ENCODE measurements around the gene MYO19.
A peak's percentile ranks its signal among the peaks of the same experiment; 100 is the strongest.

Gene MYO19, protein sequence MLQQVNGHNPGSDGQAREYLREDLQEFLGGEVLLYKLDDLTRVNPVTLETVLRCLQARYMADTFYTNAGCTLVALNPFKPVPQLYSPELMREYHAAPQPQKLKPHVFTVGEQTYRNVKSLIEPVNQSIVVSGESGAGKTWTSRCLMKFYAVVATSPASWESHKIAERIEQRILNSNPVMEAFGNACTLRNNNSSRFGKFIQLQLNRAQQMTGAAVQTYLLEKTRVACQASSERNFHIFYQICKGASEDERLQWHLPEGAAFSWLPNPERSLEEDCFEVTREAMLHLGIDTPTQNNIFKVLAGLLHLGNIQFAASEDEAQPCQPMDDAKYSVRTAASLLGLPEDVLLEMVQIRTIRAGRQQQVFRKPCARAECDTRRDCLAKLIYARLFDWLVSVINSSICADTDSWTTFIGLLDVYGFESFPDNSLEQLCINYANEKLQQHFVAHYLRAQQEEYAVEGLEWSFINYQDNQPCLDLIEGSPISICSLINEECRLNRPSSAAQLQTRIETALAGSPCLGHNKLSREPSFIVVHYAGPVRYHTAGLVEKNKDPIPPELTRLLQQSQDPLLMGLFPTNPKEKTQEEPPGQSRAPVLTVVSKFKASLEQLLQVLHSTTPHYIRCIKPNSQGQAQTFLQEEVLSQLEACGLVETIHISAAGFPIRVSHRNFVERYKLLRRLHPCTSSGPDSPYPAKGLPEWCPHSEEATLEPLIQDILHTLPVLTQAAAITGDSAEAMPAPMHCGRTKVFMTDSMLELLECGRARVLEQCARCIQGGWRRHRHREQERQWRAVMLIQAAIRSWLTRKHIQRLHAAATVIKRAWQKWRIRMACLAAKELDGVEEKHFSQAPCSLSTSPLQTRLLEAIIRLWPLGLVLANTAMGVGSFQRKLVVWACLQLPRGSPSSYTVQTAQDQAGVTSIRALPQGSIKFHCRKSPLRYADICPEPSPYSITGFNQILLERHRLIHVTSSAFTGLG

DNA sequence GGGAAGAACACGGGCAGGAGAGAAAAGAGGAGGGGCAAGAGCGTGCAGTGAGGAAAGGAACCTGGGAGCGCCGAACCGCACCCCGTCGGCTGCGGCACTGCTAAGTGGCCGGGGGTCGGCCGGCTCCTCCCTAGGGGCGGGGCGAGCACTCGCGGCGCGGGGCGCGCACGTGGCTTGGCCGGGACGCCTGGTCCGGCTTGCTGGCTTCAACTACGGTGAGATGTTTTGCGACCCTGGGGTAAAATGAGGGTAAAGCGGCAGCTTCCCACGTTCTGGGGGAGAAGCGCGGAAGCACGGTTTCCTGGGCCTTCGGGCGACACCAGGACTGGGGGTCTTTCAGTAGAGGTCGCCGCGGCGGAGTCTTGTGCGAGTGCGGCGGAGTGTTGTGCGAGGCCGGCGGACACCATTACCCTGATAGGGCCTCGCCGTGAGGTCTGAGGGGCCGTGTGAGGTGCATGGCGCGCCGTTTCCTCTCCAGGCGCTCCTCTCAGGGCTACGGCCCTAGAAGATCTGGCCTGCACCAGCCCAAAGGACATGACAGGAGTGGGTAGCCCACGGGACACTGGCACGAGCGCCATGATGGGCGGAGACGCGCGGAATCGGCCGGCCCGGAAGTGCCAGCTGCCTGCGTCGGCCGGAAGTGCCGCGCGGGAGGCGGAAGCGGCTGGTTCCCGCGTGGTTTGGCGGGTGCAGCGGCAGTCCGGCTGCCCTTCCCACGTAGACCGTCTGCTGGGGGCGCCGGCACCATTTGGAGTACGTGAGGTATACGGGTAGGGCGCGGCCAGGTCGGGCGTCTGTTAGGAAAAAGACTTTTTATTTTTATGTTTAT, at the start of gene MYO19, which contains the start of gene PIGW:
TSS of gene MYO19 (minus strand) at position 29 of the 829 bp plus-strand sequence. CDS start 2,330 bp downstream, outside the sequence.
TSS of gene PIGW (plus strand) at position 148 of the 829 bp plus-strand sequence. CDS start 2,115 bp downstream, outside the sequence.
- DNase-seq (ENCODE audit: low spot score): peak; percentile 83

DNA sequence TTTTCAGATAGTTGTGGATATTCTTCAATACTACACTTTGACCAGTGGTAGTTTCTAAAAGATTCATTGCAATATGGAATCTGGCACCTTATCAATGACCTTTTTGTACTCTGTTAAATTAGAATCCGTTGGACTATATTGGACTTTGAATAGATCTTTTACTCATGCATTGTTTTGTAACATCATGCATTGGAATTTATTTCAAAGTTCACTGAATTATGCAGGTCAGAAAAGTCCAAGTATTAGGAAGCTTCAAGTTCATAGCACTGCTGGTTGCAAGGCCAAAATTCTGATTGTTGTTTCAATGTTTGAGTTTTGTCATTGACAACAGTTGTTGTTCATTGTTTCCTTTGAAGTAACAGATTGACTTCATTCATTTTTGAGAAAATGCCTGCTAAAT, 49.1 kb upstream of the MYO19 start:
- DNase-seq (ENCODE audit: low spot score): no peak

DNA sequence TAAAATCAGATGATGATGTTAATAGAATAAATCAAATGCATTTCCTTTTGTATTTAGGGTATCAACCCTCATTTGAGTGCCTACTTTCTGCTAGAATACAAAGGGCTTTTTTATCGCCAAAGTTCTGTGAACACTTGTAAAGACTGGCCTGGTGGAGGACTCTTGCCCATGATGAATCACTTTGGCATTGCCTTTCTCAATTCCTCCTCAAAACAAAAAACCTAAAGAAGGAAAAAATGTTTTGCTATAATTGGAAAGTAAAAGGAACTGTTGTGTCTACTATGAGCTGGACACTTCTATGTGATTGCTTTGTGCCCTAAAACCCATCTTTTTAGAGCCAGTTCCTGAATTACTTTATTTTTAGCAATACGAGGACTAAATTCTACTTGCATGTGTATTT, 44.0 kb upstream of the MYO19 start:
- no peak for DNase-seq (ENCODE audit: low spot score)

DNA sequence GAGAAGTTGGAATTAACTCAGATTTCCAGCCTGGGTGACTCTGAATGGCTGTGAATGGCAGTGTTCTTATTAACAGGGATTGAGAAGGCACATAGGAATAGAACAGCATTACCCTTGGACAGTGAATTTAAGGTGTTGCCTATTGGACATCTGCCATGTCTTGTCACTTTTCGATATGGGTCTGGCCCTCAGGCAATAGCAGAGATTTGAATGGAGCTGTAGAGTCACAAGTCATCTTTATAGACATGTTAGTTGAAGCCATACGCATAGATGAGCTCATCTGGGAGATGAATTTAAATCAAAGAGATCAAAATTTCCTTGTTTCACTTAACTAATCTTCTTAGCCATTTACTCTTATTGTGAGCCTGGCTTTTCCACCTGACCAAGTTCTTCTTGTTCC, 42.1 kb upstream of the MYO19 start:
- no peak for DNase-seq (ENCODE audit: low spot score)

DNA sequence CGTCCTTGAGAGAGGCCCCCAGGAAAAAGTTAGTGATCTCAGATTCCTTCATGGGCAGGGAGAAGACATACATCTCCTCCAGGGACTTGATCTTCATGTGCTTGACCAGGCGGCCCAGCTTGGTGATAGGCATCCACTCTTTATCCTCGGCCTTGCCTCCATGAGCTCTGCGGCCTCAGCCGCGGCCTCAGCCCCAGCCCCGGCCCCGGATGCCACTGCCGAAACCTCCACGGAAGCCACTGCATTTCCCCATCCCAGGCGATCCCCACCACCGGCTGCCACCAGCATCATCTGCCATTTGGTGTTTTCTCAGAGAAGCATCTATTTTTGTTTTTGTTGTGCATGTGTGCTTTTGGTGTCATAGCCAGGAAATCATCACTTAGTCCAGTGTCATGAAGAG, 40.4 kb upstream of the MYO19 start:
- no peak for DNase-seq (ENCODE audit: low spot score)

DNA sequence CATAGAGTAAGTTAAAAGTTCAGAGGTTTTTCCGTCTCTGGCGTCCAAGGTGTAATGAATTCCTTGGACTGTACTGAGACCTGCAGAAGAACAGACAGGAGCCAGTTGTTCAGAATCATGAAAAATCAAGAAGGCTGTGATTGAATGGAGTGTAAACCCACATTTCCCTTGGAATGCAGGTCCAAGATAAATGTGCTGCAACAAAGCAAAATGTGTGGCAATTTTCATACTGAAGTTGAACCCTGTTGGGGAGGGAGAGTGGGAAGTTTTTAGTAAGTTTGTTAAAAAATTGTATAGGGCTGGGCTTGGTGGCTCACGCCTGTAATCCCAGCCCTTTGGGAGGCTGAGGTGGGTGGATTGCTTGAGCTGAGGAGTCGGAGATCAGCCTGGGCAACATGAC, 31.4 kb upstream of the MYO19 start:
- no peak for DNase-seq (ENCODE audit: low spot score)

DNA sequence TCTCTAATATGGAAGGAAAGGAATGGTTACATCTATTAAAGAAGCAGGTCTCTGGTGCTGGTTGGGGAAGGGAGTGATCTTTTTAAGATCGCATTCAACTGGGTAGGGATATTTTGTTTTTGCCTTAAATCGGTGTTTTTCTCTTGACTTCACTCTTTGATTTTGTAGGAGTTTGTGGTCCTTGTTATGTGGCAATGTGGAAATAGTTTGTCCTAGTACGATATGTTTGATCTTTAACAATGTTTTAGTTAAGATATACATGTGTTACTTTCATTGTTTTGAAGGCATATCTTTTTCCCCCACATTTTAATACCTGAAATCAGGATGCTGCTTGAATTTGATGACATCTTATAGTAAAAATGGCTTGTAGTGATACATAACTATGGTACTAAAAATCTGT, 18.8 kb upstream of the MYO19 start:
- DNase-seq (ENCODE audit: low spot score): no peak

DNA sequence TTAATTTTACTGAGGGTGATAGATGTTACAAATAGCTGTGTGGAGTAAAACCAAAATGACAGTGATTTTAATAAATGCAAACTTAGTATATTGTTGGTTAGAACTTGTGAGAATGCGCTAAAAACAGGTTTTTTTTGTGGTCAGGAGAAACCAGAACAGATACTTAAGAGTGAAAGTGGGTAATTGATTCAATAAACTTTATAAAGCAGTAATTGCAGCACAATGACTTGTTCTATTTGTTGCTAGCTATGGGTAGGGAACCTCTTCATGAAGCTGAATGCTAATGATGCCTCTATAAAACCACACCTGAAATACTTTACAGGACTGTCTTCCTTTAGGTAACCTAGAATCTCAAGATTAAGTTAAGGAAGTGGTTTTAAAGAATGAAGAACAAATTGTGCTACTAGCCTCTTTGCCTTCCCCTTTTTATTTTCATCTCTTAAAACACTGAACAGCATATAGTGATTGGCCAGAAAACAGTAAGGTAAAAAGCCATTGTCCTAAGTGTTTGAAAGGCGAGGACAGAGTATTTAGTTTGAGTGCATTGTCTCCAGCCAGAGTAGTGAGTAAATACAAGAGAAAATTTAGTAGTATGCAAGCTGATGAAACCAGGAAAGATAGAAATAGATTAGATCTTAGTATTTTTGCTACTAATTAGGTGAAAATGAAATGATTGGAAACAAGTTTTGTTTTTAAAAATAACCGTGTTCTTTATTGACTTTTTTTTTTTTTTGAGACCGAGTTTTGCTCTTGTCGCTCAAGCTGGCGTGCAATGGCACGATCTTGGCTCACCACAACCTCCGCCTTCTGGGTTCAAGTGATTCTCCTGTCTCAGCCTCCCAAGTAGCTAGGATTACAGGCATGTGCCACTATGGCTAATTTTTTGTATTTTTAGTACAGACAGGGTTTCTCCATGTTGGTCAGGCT, 16.1 kb upstream of the MYO19 start:
- DNase-seq (ENCODE audit: low spot score): no peak

DNA sequence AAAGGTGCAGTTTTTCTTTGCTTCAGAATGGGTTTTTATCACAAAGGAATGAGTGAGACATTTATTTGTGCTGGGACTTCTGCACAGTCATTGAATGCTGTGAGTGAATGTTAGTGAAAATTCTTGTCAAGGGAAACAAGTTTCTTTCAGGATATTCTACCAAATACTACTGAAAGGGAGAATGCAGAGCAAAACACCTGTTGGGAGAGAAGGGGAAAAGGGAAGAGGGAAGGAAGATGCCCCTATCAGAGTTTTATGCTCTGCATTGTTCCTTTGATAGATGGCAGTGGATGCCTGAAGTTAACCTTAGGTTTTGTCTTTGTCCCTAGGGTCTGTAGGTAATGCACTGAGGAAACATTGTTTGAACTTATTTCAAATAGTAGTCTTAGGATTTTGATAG, 13.1 kb upstream of the MYO19 start:
- no peak for DNase-seq (ENCODE audit: low spot score)

DNA sequence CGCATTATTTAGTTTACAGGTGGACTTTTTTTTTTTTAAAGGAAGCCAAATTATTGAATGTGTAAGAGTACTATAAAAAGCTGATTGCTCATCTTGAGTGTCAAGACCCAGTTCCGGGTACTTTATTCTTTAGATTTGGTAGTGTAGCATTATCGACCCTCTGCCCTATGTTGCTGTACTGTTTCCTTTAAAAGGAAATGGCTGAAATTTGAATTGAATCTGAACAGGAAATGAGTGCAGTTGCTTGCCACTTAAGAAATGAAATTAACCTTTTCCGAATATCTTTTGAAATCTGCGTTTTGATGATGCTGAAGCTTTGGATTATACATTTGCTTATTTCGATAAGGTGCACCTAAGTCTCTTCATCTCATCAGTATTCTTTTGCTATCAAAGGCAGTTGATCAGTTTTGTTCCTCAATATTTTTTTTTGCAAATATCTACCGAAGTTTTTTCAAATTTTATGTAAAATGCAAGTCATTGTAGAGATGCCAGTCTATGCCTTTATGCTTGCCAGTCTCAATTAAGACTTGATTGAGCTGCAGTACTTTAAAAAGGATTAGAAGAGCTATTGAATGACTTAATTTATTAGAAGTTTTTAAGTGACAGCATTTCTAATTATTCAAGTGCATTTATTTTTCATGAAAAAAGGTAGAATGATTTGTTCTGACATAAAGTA, 11.9 kb upstream of the MYO19 start:
- DNase-seq (ENCODE audit: low spot score): peak; percentile 58

DNA sequence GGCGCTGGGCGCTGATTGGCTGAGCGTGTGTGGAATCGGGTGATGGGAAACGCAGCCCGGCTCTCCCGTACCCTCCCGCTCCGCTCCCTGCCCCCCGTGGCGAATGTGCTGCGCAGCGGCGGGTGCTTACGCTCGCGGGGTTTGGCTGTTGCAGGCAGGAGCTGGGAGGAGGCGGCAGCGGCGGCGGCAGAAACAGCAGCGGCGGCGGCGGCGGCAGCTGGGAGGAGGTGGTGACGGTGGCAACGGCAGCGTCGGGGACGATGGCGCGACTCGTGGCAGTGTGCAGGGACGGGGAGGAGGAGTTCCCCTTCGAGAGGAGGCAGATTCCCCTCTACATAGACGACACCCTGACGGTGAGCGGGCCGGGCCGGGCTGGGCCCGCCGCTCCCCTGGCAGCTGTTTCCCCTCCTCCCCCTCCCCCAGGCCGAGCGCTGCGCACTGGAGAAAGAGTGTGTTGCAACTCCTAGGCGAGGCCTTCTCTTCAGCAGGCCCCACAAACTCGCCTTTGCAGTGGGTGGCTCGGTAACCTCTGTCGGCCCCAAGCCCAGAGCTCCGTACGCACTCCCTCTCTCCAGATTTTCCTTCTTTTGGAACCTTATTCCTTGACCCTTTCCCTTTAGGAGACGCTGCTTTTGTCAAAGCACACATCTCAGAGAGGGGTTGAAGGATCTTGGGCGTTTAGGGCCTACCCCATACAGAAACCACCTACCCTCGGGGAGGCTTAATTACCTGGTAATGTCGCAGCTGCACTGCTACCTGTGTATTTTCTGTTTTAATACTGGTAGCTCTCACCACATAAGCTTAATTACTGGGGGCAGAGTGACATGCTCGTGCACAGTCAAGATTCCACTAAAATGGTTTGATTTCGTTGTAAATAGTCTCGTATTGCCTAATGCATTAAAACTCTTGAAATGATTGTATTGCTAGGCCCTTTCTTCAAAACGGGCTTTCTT, 11.1 kb upstream of the MYO19 start:
- DNase-seq (ENCODE audit: low spot score): peak; percentile 91

DNA sequence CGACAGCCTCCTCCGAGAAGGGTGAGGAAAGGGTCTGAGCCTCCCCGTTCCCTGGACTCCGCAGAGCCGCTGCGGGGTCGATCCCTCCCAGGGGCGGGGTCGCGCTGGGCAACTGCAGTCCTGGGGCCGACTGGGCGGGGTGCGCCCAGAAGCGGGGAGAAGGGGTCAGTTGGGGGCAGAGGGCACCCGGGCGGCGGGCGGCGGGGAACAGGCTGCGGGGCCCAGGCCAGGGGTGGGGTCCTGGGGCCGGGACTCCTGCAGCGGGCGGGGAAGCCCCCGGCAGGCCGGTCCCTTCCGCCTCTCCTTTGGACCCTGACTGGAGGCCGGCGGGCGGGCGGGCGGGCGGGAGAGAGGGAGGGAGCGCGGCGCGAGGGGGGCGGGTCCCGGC, 10.4 kb upstream of the MYO19 start:
- no peak for DNase-seq (ENCODE audit: low spot score)

DNA sequence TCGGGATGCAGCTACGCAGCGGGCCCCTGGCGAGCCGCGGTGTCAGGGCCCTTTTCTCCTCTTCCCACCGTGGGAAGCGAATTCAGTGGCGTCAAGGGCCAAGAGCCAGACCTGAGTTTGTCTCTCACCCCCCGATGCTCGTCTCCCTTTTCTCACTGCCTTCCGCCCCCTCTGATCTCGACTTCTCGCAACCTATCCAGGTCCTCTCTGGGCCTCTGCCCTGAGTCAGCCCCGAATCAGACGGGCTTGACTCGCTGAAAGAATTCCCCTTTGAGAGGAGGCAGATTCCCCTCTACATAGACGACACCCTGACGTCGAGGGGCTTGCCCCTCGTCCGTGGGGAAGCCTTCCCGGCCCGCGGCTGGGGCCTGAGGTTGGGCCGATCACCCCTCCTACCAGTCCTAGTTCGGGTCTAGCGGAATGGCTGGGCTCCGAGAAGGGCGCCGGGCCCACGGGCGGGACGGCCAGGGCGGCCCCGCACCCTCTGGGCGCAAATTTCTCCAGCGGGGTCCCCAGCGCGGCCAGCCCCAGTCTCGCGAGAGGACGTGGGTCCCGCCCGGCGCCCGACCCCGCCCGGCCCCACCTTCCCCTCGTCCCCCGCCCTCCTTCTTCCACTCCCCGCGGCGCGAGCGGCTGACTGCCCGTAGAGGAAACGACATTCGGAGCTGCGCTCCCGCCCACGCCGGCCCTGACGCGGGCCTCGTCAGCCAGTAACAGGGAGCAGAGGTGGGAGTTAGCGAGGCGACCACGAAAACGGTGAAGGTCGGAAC, 9.8 kb upstream of the MYO19 start, which contains the start of gene GGNBP2:
TSS of gene GGNBP2 (plus strand) at position 613 of the 770 bp plus-strand sequence. CDS start 806 bp downstream, outside the sequence.
- peak; percentile 84 for DNase-seq (ENCODE audit: low spot score)

DNA sequence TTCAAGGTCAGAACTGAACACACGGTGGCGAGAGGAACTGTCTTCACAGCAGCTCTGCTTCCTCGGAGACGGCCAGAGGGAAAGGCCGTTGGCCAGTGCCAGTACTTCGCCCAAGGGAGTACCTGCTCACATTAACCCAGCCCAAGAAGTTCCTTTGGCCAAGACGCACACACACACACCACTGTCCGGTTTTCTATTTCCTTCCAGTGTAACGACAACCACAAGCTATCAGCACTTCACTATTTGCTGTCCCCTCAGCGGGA, 9.3 kb upstream of the MYO19 start:
- DNase-seq (ENCODE audit: low spot score): peak; percentile 63

DNA sequence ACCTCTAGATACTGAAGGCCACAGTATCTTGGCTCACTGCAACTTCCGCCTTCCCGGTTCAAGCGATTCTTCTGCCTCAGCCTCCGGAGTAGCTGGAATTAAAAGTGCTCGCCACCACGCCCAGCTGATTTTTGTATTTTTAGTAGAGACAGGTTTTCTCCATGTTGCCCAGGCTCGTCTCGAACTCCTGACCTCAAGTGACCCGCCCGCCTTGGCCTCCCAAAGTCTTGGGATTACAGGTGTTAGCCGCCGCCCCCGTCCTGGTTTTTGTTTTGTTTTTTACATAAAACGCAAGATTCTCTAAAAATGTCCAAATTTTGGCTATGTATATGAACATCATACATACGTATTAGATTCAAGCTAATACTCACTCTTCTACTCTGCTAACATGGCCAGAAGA, 8.1 kb upstream of the MYO19 start:
- DNase-seq (ENCODE audit: low spot score): no peak

DNA sequence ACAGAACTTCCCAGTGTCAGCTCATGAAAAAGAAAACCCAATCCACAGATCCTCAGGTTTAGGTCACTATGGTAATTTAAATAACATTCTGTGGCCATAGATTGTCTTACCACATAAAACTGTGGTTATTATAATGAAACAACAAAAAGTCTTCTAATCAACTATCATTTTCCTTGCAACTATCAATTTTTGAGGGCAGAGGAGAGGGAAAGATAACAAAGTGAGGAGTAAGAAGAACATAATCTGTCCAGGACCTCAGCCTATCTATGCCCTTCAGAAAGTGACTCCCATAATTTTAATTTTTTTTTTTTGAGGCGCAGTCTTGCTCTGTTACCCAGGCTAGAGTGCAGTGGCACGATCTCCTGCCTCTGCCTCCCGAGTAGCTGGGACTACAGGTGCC, 6.0 kb upstream of the MYO19 start:
- DNase-seq (ENCODE audit: low spot score): no peak

DNA sequence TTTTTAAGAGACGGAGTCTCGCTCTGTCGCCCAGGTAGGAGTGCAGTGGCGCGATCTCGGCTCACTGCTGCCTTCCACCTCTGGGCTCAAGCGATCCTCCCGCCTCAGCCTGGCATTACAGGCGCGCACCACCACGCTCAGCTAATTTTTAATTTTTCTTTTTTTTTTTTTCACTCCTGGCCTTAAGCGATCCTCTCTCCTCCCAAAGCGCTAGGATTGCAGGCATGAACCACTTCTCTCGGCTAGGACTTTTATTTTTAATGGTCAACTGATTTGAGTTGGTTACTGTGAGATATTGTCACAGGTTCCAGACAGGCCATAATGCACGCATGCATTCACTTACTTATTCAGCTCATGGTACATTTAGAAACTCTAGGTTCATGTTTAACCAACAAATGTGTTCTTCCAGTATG, 1.0 kb upstream of the MYO19 start:
- no peak for DNase-seq (ENCODE audit: low spot score)
